Liver (tissue), 9 donors: ENCODE results near the gene RAB3GAP2. TPM values are rescaled to one million over a fixed set of nuclear protein-coding genes. Genes with fewer than 3 reads are reported as not detected.
"Not testable (repeated sequence)": the region's sequence is repeated elsewhere in the genome, so short reads cannot be mapped to it uniquely, and the experiment has no call there.

ENCODE experiments used
- DNase-seq: peaks from one replicate; pipeline ENCODE4 v3.0.0-alpha.2; 2017; ENCODE audit warnings: low spot score
- H3K27ac ChIP-seq, 2 donors: one replicate each; pipeline ENCODE4 v1.7.0; 2013; ENCODE audit warnings: inconsistent platforms in 2 of 2, low read length in 2 of 2, control low read depth in 1 of 2, low read depth in 1 of 2, mild to moderate bottlenecking in 1 of 2
- H3K27me3 ChIP-seq, 4 donors: one replicate each; pipeline versions ENCODE4 v1.6.1 to v1.7.0; 2013; ENCODE audit warnings: low read length in 3 of 4, inconsistent platforms in 1 of 4, mild to moderate bottlenecking in 1 of 4, moderate library complexity in 1 of 4; ENCODE audit not compliant: control insufficient read depth in 4 of 4, insufficient read depth in 4 of 4
- H3K36me3 ChIP-seq, 4 donors: one replicate each; pipeline versions ENCODE4 v1.6.1 to v1.7.0; 2013; ENCODE audit warnings: low read length in 3 of 4, mild to moderate bottlenecking in 3 of 4, low read depth in 1 of 4, moderate library complexity in 1 of 4; ENCODE audit not compliant: control insufficient read depth in 4 of 4, insufficient read depth in 3 of 4
- H3K4me1 ChIP-seq, 4 donors: one replicate each; pipeline versions ENCODE4 v1.6.1 to v1.7.0; 2013; ENCODE audit warnings: low read length in 3 of 4, mild to moderate bottlenecking in 3 of 4, moderate library complexity in 1 of 4; ENCODE audit not compliant: control insufficient read depth in 4 of 4, insufficient read depth in 4 of 4
- H3K4me3 ChIP-seq, 3 donors: one replicate each; pipeline versions ENCODE4 v1.6.1 to v1.7.0; 2013; ENCODE audit warnings: low read length in 3 of 3, control low read depth in 1 of 3, low read depth in 1 of 3, mild to moderate bottlenecking in 1 of 3
- H3K9ac ChIP-seq, 2 donors: one replicate each; pipeline ENCODE4 v1.7.0; 2013; ENCODE audit warnings: low read length in 2 of 2, mild to moderate bottlenecking in 2 of 2, moderate library complexity in 2 of 2, control low read depth in 1 of 2, low read depth in 1 of 2
- H3K9me3 ChIP-seq, 4 donors: one replicate each; pipeline versions ENCODE4 v1.6.1 to v1.7.0; 2013; ENCODE audit warnings: low read length in 3 of 4; ENCODE audit not compliant: control insufficient read depth in 4 of 4
- ATF3 ChIP-seq: IDR thresholded peaks from 2 replicates; pipeline ENCODE4 v1.6.1; 2016; ENCODE audit warnings: antibody characterized with exemption
- EGR1 ChIP-seq, 2 donors: IDR thresholded peaks; 2 replicates each; pipeline ENCODE4 v1.6.1; 2016 to 2018; ENCODE audit warnings: antibody characterized with exemption in 2 of 2, low read depth in 2 of 2
- FOXA1 ChIP-seq: IDR thresholded peaks from 2 replicates; pipeline ENCODE4 v1.6.1; 2016; ENCODE audit warnings: antibody characterized with exemption
- FOXA2 ChIP-seq: IDR thresholded peaks from 2 replicates; pipeline ENCODE4 v1.6.1; 2016; ENCODE audit warnings: antibody characterized with exemption
- HNF4A ChIP-seq, 2 donors: conservative IDR thresholded peaks; 2 replicates each; pipeline ENCODE4 v1.6.1; 2016; ENCODE audit warnings: antibody characterized with exemption in 2 of 2, mild to moderate bottlenecking in 2 of 2
- HNF4G ChIP-seq: IDR thresholded peaks from 2 replicates; pipeline ENCODE4 v1.6.1; 2016; ENCODE audit warnings: antibody characterized with exemption
- JUND ChIP-seq, 2 donors: IDR thresholded peaks; 2 replicates each; pipeline ENCODE4 v1.6.1; 2016; ENCODE audit warnings: antibody characterized with exemption in 2 of 2
- MAX ChIP-seq: IDR thresholded peaks from 2 replicates; pipeline ENCODE4 v1.6.1; 2016; ENCODE audit warnings: antibody characterized with exemption
- NR2F2 ChIP-seq: IDR thresholded peaks from 2 replicates; pipeline ENCODE4 v1.6.1; 2016; ENCODE audit warnings: antibody characterized with exemption
- RAD21 ChIP-seq, 2 donors: IDR thresholded peaks; 2 replicates each; pipeline ENCODE4 v1.6.1; 2016; ENCODE audit warnings: antibody characterized with exemption in 2 of 2, mild to moderate bottlenecking in 2 of 2
- SP1 ChIP-seq: IDR thresholded peaks from 2 replicates; pipeline ENCODE4 v1.6.1; 2018; ENCODE audit warnings: antibody characterized with exemption, mild to moderate bottlenecking
- YY1 ChIP-seq: IDR thresholded peaks from 2 replicates; pipeline ENCODE4 v1.6.1; 2016; ENCODE audit warnings: antibody characterized with exemption, mild to moderate bottlenecking
- WGBS: extraction: QIAGEN DNeasy Blood & Tissue Kit; methylation state at CpG from one replicate; pipeline ENCODE4 v1.1.7; 2013; 5-methylcytosine and 5-hydroxymethylcytosine counted together
- polyA plus RNA-seq, 2 donors: library from polyadenylated mRNA; stranded (reverse) in 1 of 2; unstranded in 1 of 2; fragments of 200-250 nt in 1 of 2; fragments of >200 nt in 1 of 2; fragmentation: Nextera tagmentation in 1 of 2; extraction: Ambion mirVana in 1 of 2; gene quantifications; one replicate each; pipeline versions ENCODE4 v1.2.1 to v1.2.3, GENCODE V29; 2013 to 2015
- total RNA-seq, 2 donors: library from RNA; depleted of rRNA; stranded (reverse); fragments of >200 nt; gene quantifications; one replicate each; pipeline ENCODE4 v1.2.3, GENCODE V29; 2014
- TF ChIP-seq, protein P1 (sequence below): IDR thresholded peaks from 2 replicates; pipeline ENCODE4 v1.6.1; 2016; ENCODE audit warnings: antibody characterized with exemption, mild to moderate bottlenecking
- TF ChIP-seq, protein P2 (sequence below): fragments of 150-350 bp; IDR thresholded peaks from 2 replicates; pipeline ENCODE4 v1.5.1; 2017; ENCODE audit warnings: improper control_type of control experiment, low read depth, low read length; ENCODE audit not compliant: missing input control
- donor health status: healthy.
- donor health status: healthy.
- donor health status: healthy.
- donor health status: healthy.
- donor health status: healthy.

Gene RAB3GAP2
- total and polyA plus RNA-seq, 4 donors = 5.3 to 24.0 (median 11.4) TPM

DNA sequence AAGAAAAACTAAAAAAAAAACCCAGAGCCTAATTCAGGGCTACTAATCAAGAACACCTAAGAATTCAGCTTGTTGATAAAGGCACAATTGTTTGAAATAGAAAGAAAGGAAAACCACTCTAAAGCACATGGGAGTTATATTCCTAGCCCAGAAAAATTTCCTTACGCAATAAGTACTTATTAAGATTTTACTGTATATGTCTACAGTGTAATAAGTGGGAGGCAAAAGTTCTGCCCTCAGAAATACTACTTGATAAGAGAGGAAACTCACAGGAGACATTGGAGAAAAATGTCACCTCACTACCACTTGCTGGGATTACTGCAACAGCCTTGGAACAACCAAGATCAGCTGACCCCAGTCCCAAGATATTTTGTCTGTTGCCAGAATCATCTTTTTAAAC is 112.2 kb downstream of the RAB3GAP2 start:
- TF ChIP-seq EGR1 (IDR thresholded peaks at IDR 0.05; ENCODE audit: low read depth in 2 of 2) (no peak), YY1 (no peak), HNF4G (no peak)
- TF ChIP-seq, protein P1, sequence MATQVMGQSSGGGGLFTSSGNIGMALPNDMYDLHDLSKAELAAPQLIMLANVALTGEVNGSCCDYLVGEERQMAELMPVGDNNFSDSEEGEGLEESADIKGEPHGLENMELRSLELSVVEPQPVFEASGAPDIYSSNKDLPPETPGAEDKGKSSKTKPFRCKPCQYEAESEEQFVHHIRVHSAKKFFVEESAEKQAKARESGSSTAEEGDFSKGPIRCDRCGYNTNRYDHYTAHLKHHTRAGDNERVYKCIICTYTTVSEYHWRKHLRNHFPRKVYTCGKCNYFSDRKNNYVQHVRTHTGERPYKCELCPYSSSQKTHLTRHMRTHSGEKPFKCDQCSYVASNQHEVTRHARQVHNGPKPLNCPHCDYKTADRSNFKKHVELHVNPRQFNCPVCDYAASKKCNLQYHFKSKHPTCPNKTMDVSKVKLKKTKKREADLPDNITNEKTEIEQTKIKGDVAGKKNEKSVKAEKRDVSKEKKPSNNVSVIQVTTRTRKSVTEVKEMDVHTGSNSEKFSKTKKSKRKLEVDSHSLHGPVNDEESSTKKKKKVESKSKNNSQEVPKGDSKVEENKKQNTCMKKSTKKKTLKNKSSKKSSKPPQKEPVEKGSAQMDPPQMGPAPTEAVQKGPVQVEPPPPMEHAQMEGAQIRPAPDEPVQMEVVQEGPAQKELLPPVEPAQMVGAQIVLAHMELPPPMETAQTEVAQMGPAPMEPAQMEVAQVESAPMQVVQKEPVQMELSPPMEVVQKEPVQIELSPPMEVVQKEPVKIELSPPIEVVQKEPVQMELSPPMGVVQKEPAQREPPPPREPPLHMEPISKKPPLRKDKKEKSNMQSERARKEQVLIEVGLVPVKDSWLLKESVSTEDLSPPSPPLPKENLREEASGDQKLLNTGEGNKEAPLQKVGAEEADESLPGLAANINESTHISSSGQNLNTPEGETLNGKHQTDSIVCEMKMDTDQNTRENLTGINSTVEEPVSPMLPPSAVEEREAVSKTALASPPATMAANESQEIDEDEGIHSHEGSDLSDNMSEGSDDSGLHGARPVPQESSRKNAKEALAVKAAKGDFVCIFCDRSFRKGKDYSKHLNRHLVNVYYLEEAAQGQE = no peak
- Histone ChIP-seq H3K27ac (no peak overlapping the region), H3K9ac (no peak overlapping the region), H3K4me3 (no peak overlapping the region), H3K4me1 (no peaks in the 10 kb centered on the region), H3K36me3 (peaks cover 7 to 32% (median 23%) of the 10 kb centered on the region in 4 donors), H3K27me3 (no peaks in the 10 kb centered on the region), H3K9me3 (no peaks in the 10 kb centered on the region)
- WGBS = 99% methylated on average over 1 of the region's 1 CpG
- no peak for DNase-seq

- Histone ChIP-seq H3K4me3 (no peak overlapping the region), H3K9me3 (no peaks in the 10 kb centered on the region), H3K36me3 (peaks cover 7 to 32% (median 27%) of the 10 kb centered on the region in 4 donors), H3K9ac (no peak overlapping the region), H3K4me1 (no peaks in the 10 kb centered on the region), H3K27me3 (no peaks in the 10 kb centered on the region), H3K27ac (no peak overlapping the region)
- WGBS = 91% methylated on average over 3 of the region's 3 CpGs
- no peak for TF ChIP-seq YY1
- DNase-seq = no peak
Measured at GRCh38 chr1:220159041-220159440, 113.2 kb downstream of the RAB3GAP2 start.

DNA sequence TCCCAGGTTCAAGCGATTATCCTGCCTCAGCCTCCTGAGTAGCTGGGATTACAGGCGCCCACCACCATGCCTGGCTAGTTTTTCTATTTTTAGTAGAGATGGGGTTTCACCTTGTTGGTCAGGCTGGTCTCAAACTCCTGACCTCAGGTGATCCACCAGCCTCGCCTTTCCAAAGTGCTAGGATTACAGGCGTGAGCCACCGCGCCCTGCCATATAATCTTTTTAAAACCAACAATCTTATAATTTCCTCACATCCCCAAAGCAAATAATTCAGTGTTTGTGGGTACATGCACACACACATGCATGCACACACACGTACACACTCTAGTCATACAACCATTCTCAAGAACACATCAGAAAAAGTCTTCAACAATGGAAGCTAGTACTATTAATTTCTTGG is 113.7 kb downstream of the RAB3GAP2 start:
- H3K27ac ChIP-seq, H3K9me3 ChIP-seq, H3K27me3 ChIP-seq, H3K9ac ChIP-seq, H3K4me1 ChIP-seq, H3K4me3 ChIP-seq, DNase-seq: not testable (repeated sequence)
- H3K36me3 ChIP-seq = peaks cover 7 to 34% (median 27%) of the 10 kb centered on the region in 4 donors
- WGBS = 94% methylated on average over 7 of the region's 7 CpGs

DNA sequence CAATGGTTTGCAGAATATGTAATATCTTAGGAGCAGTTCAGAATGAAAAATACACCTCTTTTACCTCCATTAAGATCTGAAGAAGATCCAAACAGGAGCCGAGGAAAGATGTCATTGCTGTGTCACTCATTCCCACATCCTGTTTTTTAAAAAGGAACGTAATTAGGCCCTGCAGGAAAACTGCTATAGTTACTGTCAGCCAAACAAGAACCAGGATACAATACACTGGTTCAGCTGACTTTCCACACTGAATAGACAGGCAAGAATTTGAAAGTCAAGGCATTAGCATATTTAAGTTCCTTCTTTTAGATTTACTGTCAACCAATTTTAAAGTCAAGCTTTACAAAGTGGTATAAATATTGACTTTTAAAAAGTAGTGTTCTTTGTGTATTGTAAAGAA is 114.5 kb downstream of the RAB3GAP2 start:
- Histone ChIP-seq H3K27me3 (no peaks in the 10 kb centered on the region), H3K4me3 (no peak overlapping the region), H3K4me1 (no peaks in the 10 kb centered on the region), H3K27ac (no peak overlapping the region), H3K36me3 (peaks cover 7 to 39% (median 28%) of the 10 kb centered on the region in 4 donors), H3K9me3 (no peaks in the 10 kb centered on the region), H3K9ac (no peak overlapping the region)
- WGBS = 88% methylated on average over 2 of the region's 2 CpGs
- DNase-seq = no peak
- TF ChIP-seq RAD21 (IDR thresholded peaks at IDR 0.05) (no peak), ATF3 (no peak), NR2F2 (no peak), HNF4A (conservative IDR thresholded peaks at IDR 0.05) (no peak), FOXA1 (no peak), FOXA2 (no peak), JUND (IDR thresholded peaks at IDR 0.05) (no peak), SP1 (no peak), EGR1 (IDR thresholded peaks at IDR 0.05; ENCODE audit: low read depth in 2 of 2) (no peak), MAX (no peak)
- TF ChIP-seq, protein P2, sequence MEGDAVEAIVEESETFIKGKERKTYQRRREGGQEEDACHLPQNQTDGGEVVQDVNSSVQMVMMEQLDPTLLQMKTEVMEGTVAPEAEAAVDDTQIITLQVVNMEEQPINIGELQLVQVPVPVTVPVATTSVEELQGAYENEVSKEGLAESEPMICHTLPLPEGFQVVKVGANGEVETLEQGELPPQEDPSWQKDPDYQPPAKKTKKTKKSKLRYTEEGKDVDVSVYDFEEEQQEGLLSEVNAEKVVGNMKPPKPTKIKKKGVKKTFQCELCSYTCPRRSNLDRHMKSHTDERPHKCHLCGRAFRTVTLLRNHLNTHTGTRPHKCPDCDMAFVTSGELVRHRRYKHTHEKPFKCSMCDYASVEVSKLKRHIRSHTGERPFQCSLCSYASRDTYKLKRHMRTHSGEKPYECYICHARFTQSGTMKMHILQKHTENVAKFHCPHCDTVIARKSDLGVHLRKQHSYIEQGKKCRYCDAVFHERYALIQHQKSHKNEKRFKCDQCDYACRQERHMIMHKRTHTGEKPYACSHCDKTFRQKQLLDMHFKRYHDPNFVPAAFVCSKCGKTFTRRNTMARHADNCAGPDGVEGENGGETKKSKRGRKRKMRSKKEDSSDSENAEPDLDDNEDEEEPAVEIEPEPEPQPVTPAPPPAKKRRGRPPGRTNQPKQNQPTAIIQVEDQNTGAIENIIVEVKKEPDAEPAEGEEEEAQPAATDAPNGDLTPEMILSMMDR = no peak
